Memory B cell (primary cell): ENCODE results near the gene DCP2.
"Not testable (repeated sequence)": the region's sequence is repeated elsewhere in the genome, so short reads cannot be mapped to it uniquely, and the experiment has no call there.

Experiments used
- ATAC-seq: fragments of 150-1000 bp; cut with Tn5 transposase; 2 replicates; pipeline ENCODE4 v1.10.0; 2021; ENCODE audit warnings: low read depth, mild to moderate bottlenecking, moderate library complexity
- DNase-seq, 2 donors: peaks; one replicate each; pipeline ENCODE4 v3.0.0; 2022; ENCODE audit warnings: low spot score in 2 of 2
- H3K27ac Mint-ChIP-seq: one replicate; pipeline ENCODE4 v1.8.0; 2022; ENCODE audit warnings: mild to moderate bottlenecking, moderate library complexity, mixed read lengths
- H3K27me3 Mint-ChIP-seq: one replicate; pipeline ENCODE4 v1.8.0; 2022; ENCODE audit warnings: mixed read lengths
- H3K36me3 Mint-ChIP-seq: one replicate; pipeline ENCODE4 v1.8.0; 2022; ENCODE audit warnings: mild to moderate bottlenecking, mixed read lengths
- H3K4me1 Mint-ChIP-seq: one replicate; pipeline ENCODE4 v1.8.0; 2022; ENCODE audit warnings: mixed read lengths
- H3K4me3 Mint-ChIP-seq: one replicate; pipeline ENCODE4 v1.8.0; 2022; ENCODE audit warnings: mild to moderate bottlenecking, moderate library complexity, mixed read lengths
- H3K9me3 Mint-ChIP-seq: one replicate; pipeline ENCODE4 v1.8.0; 2022; ENCODE audit warnings: mixed read lengths

DCP2 gene

DNA sequence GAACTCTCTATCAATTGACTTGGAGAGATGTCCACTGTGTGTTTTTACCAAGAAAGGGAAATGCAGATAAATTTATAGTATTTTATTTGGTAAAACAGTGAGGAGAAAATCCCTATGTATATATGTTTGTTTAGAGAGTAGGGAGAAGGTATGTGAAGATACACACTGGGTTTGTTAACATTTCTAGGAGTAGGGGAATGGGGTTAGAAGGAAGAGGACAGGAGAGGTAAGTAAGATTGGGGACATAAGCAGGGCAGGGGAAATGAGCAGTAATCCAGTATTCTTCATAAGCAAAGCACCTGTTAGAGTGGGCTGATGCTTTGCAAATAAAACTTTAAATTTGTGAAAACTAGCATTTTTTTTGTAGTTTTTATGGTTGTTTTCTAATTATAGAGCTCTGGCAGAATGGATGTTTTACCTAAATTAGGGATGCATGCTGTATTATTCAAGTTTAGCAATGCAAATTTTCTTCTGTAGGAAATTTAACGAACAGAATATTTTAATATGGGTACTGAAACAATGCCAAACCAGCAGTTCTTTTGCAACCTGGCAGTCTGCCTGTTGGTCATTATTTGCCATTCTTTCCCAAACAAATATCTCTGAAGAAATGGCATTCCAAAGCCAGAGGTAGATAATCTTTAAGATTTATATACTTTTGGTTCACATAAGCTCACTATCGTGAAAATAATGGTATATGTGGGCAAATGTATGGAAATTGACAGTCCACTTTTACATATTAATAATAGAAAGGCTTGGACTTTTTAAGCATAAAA lies 19.4 kb upstream of the DCP2 start:
- Mint-ChIP-seq H3K4me3 (no peak overlapping the region), H3K9me3 (no peaks in the 10 kb centered on the region), H3K27ac (no peak overlapping the region), H3K4me1 (peaks cover 7% of the 10 kb centered on the region), H3K36me3 (no peaks in the 10 kb centered on the region), H3K27me3 (no peaks in the 10 kb centered on the region)
- DNase-seq, result no peak
- ATAC-seq, result no peak

DNA sequence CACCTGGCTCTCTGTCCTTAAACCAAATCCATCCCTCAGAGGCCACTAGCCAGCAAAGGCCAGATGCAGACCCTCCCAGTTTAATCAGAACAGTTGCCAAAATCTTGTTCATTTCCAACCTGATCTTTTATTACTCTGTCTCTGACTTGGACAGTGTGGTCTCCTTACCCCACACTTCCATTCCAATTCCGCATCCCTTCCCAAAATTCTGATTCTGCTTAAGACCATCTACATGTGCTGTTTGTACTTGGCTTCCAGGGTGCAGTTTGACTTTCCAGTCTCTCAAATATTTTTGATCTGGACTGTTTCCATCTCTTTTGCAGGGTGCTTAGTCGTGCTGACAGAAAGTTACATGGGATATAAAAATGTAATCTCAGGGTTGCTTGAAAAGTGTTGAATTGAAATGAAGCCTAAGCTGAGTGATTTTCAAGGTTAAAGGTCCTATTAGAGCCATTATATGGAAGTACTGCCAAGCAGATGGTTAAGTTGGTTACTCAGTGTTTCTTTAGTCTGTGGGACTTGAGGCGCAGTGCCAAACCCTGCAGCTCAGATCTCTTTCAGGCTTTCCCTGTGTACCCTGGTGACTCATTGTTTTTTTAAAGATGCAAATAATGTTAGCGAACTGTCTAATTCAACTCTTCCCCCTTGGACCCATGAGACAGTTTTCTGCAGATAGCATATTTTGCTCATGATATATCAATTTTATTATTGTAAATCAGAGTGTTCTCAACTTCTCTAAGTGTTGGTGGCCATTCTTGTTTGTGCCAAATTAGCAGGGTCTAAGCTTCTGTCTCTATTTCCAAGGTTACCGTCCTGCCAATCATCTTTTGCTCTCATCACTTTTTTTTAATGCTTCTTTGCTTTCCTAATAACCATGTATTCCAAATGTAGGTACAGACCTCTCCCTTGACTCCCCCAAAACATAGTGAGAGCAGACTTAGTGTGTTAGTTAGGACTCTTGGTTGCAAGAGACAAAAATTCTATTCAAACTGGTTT lies 18.2 kb upstream of the DCP2 start:
- Mint-ChIP-seq H3K27me3 (no peaks in the 10 kb centered on the region), H3K4me3 (no peak overlapping the region), H3K27ac (no peak overlapping the region), H3K4me1 (peaks cover 13% of the 10 kb centered on the region), H3K9me3 (no peaks in the 10 kb centered on the region), H3K36me3 (no peaks in the 10 kb centered on the region)
- DNase-seq, result no peak
- ATAC-seq, result peak; percentile 29

DNA sequence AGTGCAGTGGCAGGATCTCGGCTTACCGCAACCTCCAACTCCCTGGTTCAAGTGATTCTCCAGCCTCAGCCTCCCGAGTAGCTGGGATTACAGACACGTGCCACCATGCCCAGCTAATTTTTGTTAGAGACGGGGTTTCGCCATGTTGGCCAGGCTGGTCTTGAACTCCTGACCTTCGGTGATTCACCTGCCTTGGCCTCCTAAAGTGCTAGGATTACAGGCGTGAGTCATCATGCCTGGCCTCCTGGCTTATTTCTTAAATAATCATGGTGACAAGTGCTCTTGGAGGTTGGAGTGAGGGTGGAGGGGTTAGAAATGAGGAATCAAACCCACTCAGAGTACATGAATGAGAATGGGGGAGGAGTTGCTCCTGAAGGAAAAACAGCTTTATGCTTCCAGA lies 16.7 kb upstream of the DCP2 start:
- DNase-seq, H3K9me3 Mint-ChIP-seq, H3K4me3 Mint-ChIP-seq: not testable (repeated sequence)

DNA sequence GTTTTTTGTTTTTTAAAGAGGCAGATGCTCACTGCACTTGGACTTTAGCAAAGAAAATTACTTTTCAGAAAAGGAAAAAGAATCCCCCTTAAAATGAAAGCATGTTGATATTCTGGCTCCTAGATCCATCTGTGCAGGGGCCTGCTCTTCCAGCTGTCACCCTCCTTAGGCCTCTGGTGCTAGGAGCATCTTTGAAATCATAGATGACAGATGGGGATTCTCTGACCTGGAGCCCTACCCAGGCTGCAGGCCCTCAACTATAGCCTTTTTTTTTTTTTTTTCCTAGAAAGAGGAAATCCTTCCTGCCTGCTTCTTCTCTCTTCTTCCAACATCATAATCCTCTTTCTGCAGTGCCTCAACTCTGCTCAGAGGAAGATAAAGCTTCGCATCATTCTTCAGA lies 16.3 kb upstream of the DCP2 start:
- Mint-ChIP-seq H3K9me3 (no peaks in the 10 kb centered on the region), H3K36me3 (no peaks in the 10 kb centered on the region), H3K27ac (no peak overlapping the region), H3K4me3 (no peak overlapping the region), H3K27me3 (no peaks in the 10 kb centered on the region), H3K4me1 (peaks cover 19% of the 10 kb centered on the region)
- no peak for DNase-seq
- ATAC-seq, result no peak

More for the DNA sequence above, 16.7 kb upstream of the DCP2 start:
- H3K36me3 Mint-ChIP-seq, ATAC-seq, H3K27me3 Mint-ChIP-seq, H3K27ac Mint-ChIP-seq: not testable (repeated sequence)
- H3K4me1 Mint-ChIP-seq, result peaks cover 19% of the 10 kb centered on the region

DNA sequence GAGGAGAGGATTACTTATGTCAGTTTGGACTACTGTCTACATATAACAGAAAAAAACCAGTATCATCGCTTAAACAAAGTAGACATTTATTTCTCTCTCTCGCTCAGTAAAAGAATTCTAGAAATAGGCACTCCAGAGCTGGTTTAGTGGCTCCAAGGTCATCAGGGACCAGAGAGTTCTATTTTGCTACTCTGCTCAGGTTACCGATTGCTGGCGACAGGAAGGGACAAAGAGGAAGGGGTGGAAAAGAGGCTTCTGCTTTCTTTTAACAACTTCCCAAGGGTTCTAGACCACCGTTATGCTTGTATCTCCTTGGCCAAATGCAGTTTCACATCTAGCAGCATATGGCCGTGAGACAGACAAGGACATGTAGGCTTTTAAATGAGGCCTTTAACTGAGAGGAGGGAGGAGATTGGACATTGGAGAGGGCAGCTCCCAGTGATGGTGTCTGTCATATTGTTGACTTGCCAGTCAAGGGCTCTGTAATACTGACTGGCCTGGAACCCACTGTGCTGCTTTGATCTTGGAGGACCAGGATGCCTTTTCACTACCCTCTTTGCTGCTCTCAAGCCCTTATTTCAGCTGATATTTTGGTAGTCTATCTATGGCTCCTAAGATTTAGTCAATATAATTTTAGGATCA lies 15.6 kb upstream of the DCP2 start:
- no peak for ATAC-seq
- H3K9me3 Mint-ChIP-seq, result no peaks in the 10 kb centered on the region
- no peak overlapping the region for H3K27ac Mint-ChIP-seq
- no peak for DNase-seq
- H3K27me3 Mint-ChIP-seq, result no peaks in the 10 kb centered on the region
- no peaks in the 10 kb centered on the region for H3K36me3 Mint-ChIP-seq
- no peak overlapping the region for H3K4me3 Mint-ChIP-seq
- peaks cover 19% of the 10 kb centered on the region for H3K4me1 Mint-ChIP-seq

DNA sequence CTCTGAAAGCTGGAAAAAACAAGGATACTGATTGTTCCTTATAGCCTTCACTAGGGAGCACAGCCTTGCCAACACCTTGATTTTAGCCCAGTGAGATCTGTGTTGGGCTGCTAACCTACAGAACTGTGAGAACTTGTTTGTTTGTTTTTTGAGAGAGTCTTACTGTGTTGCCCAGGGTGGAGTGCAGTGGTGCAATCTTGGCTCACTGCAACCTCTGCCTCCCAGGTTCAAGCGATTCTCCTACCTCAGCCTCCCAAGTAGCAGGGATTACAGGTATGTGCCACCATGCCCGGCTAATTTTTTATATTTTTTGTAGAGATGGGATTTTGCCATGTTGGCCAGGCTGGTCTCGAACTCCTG lies 13.2 kb upstream of the DCP2 start:
- H3K27me3 Mint-ChIP-seq, H3K4me3 Mint-ChIP-seq, H3K36me3 Mint-ChIP-seq, ATAC-seq, H3K27ac Mint-ChIP-seq, H3K9me3 Mint-ChIP-seq, DNase-seq: not testable (repeated sequence)
- H3K4me1 Mint-ChIP-seq, result peaks cover 15% of the 10 kb centered on the region

DNA sequence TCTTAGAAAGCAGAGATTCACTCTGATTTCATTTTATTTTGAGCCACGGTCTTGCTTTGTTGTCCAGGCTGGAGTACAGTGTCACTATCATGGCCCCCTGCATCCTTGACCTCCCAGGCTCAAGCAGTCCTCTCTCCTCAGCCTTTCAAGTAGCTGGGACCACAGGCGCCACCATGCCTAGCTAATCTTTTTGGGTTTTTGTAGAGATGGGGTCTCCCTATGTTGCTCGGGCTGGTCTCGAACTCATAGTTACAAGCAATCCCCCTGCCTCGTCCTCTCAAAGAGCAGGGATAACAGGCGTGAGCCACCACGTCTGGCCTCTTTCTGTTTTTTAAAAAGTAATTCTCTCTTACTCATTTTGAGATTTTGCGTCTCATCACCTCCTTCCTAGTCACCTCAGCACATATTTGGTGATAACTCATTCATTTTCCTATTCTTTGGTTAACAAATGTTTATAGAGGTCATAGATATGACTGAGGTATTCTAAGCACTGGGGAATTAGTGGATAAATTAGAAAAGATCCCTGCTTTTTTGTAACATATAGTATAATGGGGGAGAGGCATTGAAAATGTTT lies 10.8 kb upstream of the DCP2 start:
- no peak for ATAC-seq
- Mint-ChIP-seq H3K4me3 (no peak overlapping the region), H3K27ac (no peak overlapping the region), H3K4me1 (peaks cover 19% of the 10 kb centered on the region), H3K9me3 (no peaks in the 10 kb centered on the region), H3K27me3 (no peaks in the 10 kb centered on the region), H3K36me3 (no peaks in the 10 kb centered on the region)
- no peak for DNase-seq

DNA sequence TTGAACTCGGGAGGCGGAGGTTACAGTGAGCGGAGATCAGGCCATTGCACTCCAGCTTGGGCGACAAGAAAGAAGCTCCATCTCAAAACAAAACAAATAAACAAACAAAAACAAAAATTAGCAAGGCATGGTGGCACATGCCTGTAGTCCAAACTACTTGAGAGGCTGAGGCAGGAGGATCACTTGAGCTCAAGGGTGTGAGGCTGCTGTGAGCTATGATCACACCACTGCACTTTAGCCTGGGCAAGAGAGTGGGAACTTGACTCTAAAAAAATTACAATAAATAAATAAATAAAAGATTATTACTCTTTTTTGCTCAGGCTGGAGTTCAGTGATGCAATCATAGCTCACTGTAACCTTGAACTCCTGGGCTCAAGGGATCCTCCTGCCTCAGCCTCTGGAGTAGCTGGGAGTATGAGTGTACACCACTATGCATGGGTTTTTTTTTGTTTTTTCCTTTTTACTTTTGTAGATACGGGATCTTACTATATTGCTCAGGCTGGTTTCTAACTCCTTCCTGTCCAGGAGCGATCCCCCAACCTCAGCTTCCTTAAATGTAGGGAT lies 9.0 kb upstream of the DCP2 start:
- no peak for ATAC-seq
- Mint-ChIP-seq H3K27ac (peak overlapping the region; percentile 41), H3K9me3 (no peaks in the 10 kb centered on the region), H3K4me3 (no peak overlapping the region), H3K27me3 (no peaks in the 10 kb centered on the region), H3K36me3 (no peaks in the 10 kb centered on the region), H3K4me1 (peaks cover 19% of the 10 kb centered on the region)
- DNase-seq, result no peak

DNA sequence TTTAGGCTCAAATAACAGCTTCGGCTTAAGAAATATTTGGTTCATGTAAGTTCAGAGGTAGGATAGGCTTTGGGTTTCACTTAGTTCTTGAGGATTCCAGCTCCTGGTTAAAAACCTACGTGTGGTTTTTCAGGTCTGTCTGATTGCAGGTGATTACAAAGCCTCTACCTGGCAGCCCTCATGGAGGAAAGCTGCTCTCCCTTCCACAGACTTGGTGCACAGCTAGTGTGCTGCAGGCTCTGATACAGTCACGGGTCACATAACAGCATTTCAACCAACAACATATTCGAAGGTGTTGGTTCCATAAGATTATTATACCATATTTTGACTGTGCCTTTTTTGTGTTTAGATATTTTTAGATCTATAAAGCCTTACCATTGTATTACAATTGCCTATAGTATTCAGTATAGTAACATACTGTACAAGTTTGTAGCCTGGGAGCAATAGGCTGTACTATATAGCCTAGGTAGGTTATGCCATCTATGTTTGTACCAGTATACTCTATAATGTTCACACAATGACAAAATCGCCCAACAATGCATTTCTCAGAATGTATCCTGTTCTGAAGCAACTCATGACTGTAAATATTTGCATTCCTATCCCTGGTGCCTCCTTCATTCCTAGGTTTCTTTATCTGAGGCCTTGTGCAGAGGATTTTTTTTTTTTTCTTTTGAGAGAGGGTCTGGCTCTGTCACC lies 8.0 kb upstream of the DCP2 start:
- ATAC-seq, result no peak
- peak overlapping the region; percentile 41 for H3K27ac Mint-ChIP-seq

DNA sequence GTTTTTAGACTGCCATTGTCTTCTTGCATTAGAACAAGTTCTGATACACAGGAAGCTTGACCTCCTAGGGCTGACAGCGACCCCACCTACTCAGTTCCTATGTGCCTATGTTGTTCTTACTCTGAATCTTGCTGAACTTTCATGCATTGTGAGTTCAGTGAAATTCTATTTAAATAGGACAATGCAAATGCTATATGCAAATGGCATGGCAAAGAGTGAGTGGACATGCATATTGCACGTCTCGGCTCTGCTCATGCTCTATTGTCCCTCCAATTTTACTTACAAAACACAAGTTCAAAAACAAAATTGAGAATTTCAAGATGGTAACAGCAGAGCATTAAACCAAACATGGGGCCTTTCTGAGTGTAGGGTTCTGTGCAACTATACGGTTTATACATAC lies 5.3 kb upstream of the DCP2 start:
- Mint-ChIP-seq H3K27me3 (no peaks in the 10 kb centered on the region), H3K9me3 (no peaks in the 10 kb centered on the region)

More for the DNA sequence above, 8.0 kb upstream of the DCP2 start:
- no peaks in the 10 kb centered on the region for H3K27me3 Mint-ChIP-seq
- peaks cover 13% of the 10 kb centered on the region for H3K4me1 Mint-ChIP-seq
- no peak overlapping the region for H3K4me3 Mint-ChIP-seq
- H3K9me3 Mint-ChIP-seq, result no peaks in the 10 kb centered on the region
- no peak for DNase-seq
- H3K36me3 Mint-ChIP-seq, result no peaks in the 10 kb centered on the region

DNA sequence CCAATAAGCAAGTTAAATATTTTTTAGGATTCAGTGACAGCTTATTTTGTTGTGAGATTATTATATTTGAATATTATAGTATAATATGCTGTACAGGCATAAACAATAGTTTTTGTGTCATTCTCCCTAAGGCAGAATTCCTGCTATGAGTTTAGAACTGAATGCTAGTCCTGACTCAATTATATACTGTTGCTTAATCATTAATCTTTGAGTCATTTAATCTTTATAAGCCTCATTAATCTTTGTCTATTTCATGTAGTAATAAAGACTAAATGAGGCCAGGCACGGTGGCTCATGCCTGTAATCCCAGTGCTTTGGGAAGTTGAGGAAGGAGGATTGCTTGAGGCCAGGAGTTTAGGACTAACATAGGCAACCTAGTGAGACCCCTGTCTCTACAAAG lies 3.6 kb upstream of the DCP2 start:
- no peak for DNase-seq

More for the DNA sequence above, 5.3 kb upstream of the DCP2 start:
- Mint-ChIP-seq H3K4me1 (peaks cover 15% of the 10 kb centered on the region), H3K36me3 (no peaks in the 10 kb centered on the region), H3K4me3 (no peak overlapping the region), H3K27ac (no peak overlapping the region)
- ATAC-seq (no peak), DNase-seq (no peak)

DNA sequence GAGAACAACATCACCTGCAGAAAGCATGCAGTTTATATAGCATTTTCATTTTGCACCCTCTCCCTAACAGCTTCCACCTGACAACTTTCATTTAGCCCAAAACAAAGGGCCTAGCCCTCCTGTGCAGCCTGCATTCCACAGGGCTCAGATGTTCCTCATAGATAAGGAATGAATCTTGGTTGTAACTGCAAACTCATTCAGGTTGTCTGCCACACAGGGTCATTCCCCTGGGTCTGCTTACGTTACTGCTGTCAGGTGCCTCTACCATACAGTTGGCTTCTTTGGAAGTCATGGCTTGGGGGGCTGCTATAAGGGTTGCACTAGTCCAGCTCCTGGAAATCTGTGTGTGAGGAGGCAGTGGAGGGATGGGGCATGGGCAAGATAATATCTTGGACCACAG lies 2.7 kb upstream of the DCP2 start:
- DNase-seq, result no peak
- Mint-ChIP-seq H3K27ac (no peak overlapping the region), H3K27me3 (no peaks in the 10 kb centered on the region), H3K36me3 (peaks cover 2% of the 10 kb centered on the region), H3K4me1 (peaks cover 23% of the 10 kb centered on the region), H3K9me3 (no peaks in the 10 kb centered on the region), H3K4me3 (no peak overlapping the region)
- ATAC-seq, result no peak

More for the DNA sequence above, 3.6 kb upstream of the DCP2 start:
- Mint-ChIP-seq H3K4me3 (no peak overlapping the region), H3K27me3 (no peaks in the 10 kb centered on the region), H3K27ac (no peak overlapping the region), H3K4me1 (peaks cover 20% of the 10 kb centered on the region), H3K36me3 (peaks cover 2% of the 10 kb centered on the region), H3K9me3 (no peaks in the 10 kb centered on the region)
- no peak for ATAC-seq

DNA sequence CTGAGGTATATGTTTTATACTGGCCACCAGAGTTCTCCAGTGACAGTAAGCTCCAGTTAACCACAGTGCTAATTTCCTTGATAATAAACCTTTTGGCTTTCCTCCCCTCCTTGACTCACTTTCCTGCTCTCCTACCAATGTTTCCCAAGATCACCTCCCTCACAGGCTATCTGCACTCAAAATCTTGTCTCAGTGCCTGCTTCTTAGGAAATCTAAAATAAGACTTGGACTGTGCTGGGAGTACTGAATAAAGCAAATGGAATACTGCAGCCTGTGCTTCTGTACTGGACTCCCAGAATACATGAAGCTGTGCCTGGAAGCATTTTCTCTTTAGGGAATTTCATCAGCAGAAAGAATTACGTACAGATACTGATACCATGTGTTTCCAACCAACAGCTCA lies 1.7 kb upstream of the DCP2 start:
- Mint-ChIP-seq H3K4me1 (peaks cover 24% of the 10 kb centered on the region), H3K9me3 (no peaks in the 10 kb centered on the region), H3K36me3 (peaks cover 2% of the 10 kb centered on the region), H3K27ac (no peak overlapping the region), H3K27me3 (no peaks in the 10 kb centered on the region), H3K4me3 (no peak overlapping the region)
- ATAC-seq (no peak), DNase-seq (no peak)
